ENCODE results near the gene ADAMTS12. TPM values are rescaled to one million over a fixed set of nuclear protein-coding genes. Genes with fewer than 3 reads are reported as not detected.

ADAMTS12 gene
- total and polyA plus RNA-seq, 2 of the 8 experiments (the other 6 are each of a cell fraction or from before 2014, with no cell fraction given): 6.4 to 12.8 TPM

DNA sequence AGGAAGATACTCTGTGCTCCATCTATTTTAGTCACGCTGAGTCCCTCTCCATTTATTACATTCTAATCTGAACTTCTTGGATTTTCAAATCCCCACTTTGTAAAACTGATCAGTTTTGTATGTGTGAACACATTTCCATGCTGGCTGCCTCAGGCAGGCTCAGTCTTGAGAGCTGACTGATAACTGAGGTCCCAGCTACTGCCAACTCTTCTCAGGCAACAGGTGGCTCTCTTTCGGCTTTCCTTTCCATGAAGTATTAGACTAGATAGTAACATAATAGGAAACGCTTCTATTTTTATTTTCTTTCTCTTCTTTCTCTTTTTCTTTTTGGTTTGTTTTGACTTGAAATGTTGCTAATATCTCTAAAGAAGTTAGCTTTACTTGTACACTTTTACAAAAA, 312.6 kb downstream of the ADAMTS12 start (continued):
- no peak for TF ChIP-seq HDAC2 (IDR thresholded peaks at IDR 0.05; ENCODE audit: borderline replicate concordance in 1 of 2, low read depth in 2 of 2, low read length in 2 of 2)
- TF ChIP-seq CBX8 (IDR thresholded peaks at IDR 0.05; ENCODE audit: borderline replicate concordance, low read depth, low read length): no peak
- TF ChIP-seq PHF8 (conservative IDR thresholded peaks at IDR 0.05; ENCODE audit: low read depth, low read length): no peak
- TF ChIP-seq GABPA (IDR thresholded peaks at IDR 0.05; ENCODE audit: borderline replicate concordance, insufficient read depth, low read length): no peak

All from H1 (cell line).